GM19035 (cell line): ENCODE measurements around the gene B3GNT7.
A peak's percentile ranks its signal among the peaks of the same experiment; 100 is the strongest.
"Not testable (repeated sequence)": the region's sequence is repeated elsewhere in the genome, so short reads cannot be mapped to it uniquely, and the experiment has no call there.

Experiments
- ATAC-seq: cut with Tn5 transposase; IDR thresholded peaks from one replicate; pipeline ENCODE4 v1.9.1; 2021; ENCODE audit not compliant: unreplicated experiment

Gene B3GNT7

GRCh38 chr2:231399853-231400680 lies 4.6 kb downstream of the B3GNT7 start:
- ATAC-seq: no peak

GRCh38 chr2:231400681-231401080 lies 5.2 kb downstream of the B3GNT7 start:
- ATAC-seq: not testable (repeated sequence)

GRCh38 chr2:231401101-231401500 lies 5.6 kb downstream of the B3GNT7 start:
- ATAC-seq: not testable (repeated sequence)

- ATAC-seq: not testable (repeated sequence)
These were observed 8.1 kb downstream of the B3GNT7 start for GRCh38 chr2:231403421-231404182.

- not testable (repeated sequence) for ATAC-seq
These were observed 8.7 kb downstream of the B3GNT7 start for GRCh38 chr2:231404183-231404578.

GRCh38 chr2:231405601-231406367 lies 10.3 kb downstream of the B3GNT7 start:
- ATAC-seq: not testable (repeated sequence)

- not testable (repeated sequence) for ATAC-seq
These were observed 12.2 kb downstream of the B3GNT7 start for GRCh38 chr2:231407686-231408085.

GRCh38 chr2:231408304-231408703 lies 12.8 kb downstream of the B3GNT7 start:
- ATAC-seq: not testable (repeated sequence)

GRCh38 chr2:231409776-231410175 lies 14.3 kb downstream of the B3GNT7 start:
- no peak for ATAC-seq

- no peak for ATAC-seq
These were observed 14.9 kb downstream of the B3GNT7 start for GRCh38 chr2:231410293-231411004.

GRCh38 chr2:231411237-231411636 lies 15.7 kb downstream of the B3GNT7 start:
- no peak for ATAC-seq

GRCh38 chr2:231411831-231412617 lies 16.5 kb downstream of the B3GNT7 start:
- ATAC-seq: peak; percentile 89

GRCh38 chr2:231412618-231412963 lies 17.1 kb downstream of the B3GNT7 start:
- ATAC-seq: no peak

GRCh38 chr2:231413456-231413855 lies 17.9 kb downstream of the B3GNT7 start:
- ATAC-seq: no peak

GRCh38 chr2:231413921-231414476 lies 18.5 kb downstream of the B3GNT7 start:
- no peak for ATAC-seq

- ATAC-seq: no peak
These were observed 19.5 kb downstream of the B3GNT7 start for GRCh38 chr2:231415029-231415428.

- ATAC-seq: no peak
These were observed 23.5 kb downstream of the B3GNT7 start for GRCh38 chr2:231418820-231419640.

GRCh38 chr2:231421051-231421580 lies 25.6 kb downstream of the B3GNT7 start:
- no peak for ATAC-seq

GRCh38 chr2:231422056-231422455 lies 26.5 kb downstream of the B3GNT7 start:
- ATAC-seq: no peak
